Thymus (tissue), 11 donors: ENCODE measurements around the gene KSR1. TPM values are rescaled to one million over a fixed set of nuclear protein-coding genes. Genes with fewer than 3 reads are reported as not detected.

Source experiments
- DNase-seq, 9 donors: peaks; one replicate each; pipeline ENCODE4 v3.0.0-alpha.2; 2013; ENCODE audit warnings: low spot score in 9 of 9, low read depth in 6 of 9, missing footprints in 1 of 9
- H3K27ac ChIP-seq, 2 donors: one replicate each; pipeline ENCODE4 v1.5.1; 2013; ENCODE audit warnings: control low read depth in 1 of 2, low read depth in 1 of 2, low read length in 1 of 2, mild to moderate bottlenecking in 1 of 2, moderate library complexity in 1 of 2
- H3K27me3 ChIP-seq, 2 donors: one replicate each; pipeline ENCODE4 v1.5.1; 2013; ENCODE audit warnings: low read length in 1 of 2; ENCODE audit not compliant: control insufficient read depth in 2 of 2, insufficient read depth in 1 of 2
- H3K36me3 ChIP-seq, 2 donors: one replicate each; pipeline ENCODE4 v1.5.1; 2013; ENCODE audit warnings: low read length in 1 of 2, mild to moderate bottlenecking in 1 of 2, moderate library complexity in 1 of 2; ENCODE audit not compliant: control insufficient read depth in 2 of 2, insufficient read depth in 2 of 2
- H3K4me1 ChIP-seq, 2 donors: one replicate each; pipeline ENCODE4 v1.5.1; 2013; ENCODE audit warnings: low read length in 2 of 2; ENCODE audit not compliant: control insufficient read depth in 2 of 2, insufficient read depth in 2 of 2
- H3K4me3 ChIP-seq, 2 donors: one replicate each; pipeline ENCODE4 v1.5.1; 2013; ENCODE audit warnings: low read length in 2 of 2, control low read depth in 1 of 2, mild to moderate bottlenecking in 1 of 2
- H3K9me3 ChIP-seq, 2 donors: one replicate each; pipeline ENCODE4 v1.5.1; 2013; ENCODE audit warnings: low read length in 1 of 2, mild to moderate bottlenecking in 1 of 2; ENCODE audit not compliant: control insufficient read depth in 2 of 2, insufficient read depth in 1 of 2
- WGBS: extraction: QIAGEN DNeasy Blood & Tissue Kit; methylation state at CpG from one replicate; pipeline ENCODE4 v1.1.7; 2013; 5-methylcytosine and 5-hydroxymethylcytosine counted together
- polyA plus RNA-seq: library from polyadenylated mRNA; stranded (reverse); fragments of 200-250 nt; gene quantifications from one replicate; pipeline ENCODE4 v1.2.3, GENCODE V29; 2013
- total RNA-seq: library from RNA; stranded (reverse); fragments of 120-200 nt; gene quantifications from one replicate; pipeline ENCODE4 v1.2.4, GENCODE V29; 2013
- donor health status: healthy.

KSR1 gene
- total and polyA plus RNA-seq, 2 donors, result 12.5 to 32.8 TPM

- peak overlapping the region; percentile 54 to 75 for H3K27ac ChIP-seq
- WGBS, result 77% methylated on average over 6 of the region's 6 CpGs
- H3K9me3 ChIP-seq, result no peaks in the 10 kb centered on the region
- H3K27me3 ChIP-seq, result no peaks in the 10 kb centered on the region
- no peak overlapping the region for H3K4me3 ChIP-seq
- no peak for DNase-seq
- no peaks in the 10 kb centered on the region for H3K36me3 ChIP-seq
- peaks cover 5 to 35% of the 10 kb centered on the region in 2 donors for H3K4me1 ChIP-seq
Observed at GRCh38 chr17:27473190-27473747, 17.0 kb downstream of the KSR1 start.

GRCh38 chr17:27473748-27474609, 17.7 kb downstream of the KSR1 start:
- WGBS, result 18% methylated on average over 8 of the region's 8 CpGs
- Histone ChIP-seq H3K4me3 (no peak overlapping the region), H3K4me1 (peaks cover 5 to 37% of the 10 kb centered on the region in 2 donors)

GRCh38 chr17:27475070-27475673, 18.9 kb downstream of the KSR1 start:
- no peak for DNase-seq
- no peak overlapping the region for H3K4me3 ChIP-seq
- no peak overlapping the region for H3K27ac ChIP-seq
- no peaks in the 10 kb centered on the region for H3K36me3 ChIP-seq
- no peaks in the 10 kb centered on the region for H3K9me3 ChIP-seq
- peaks cover 10 to 48% of the 10 kb centered on the region in 2 donors for H3K4me1 ChIP-seq
- no peaks in the 10 kb centered on the region for H3K27me3 ChIP-seq
- WGBS, result 91% methylated on average over 10 of the region's 10 CpGs

More at GRCh38 chr17:27473748-27474609, 17.7 kb downstream of the KSR1 start:
- Histone ChIP-seq H3K27me3 (no peaks in the 10 kb centered on the region), H3K27ac (peak overlapping the region; percentile 54 to 75), H3K9me3 (no peaks in the 10 kb centered on the region), H3K36me3 (no peaks in the 10 kb centered on the region)
- DNase-seq, result peak in 1 of 9 donors; percentile 48

GRCh38 chr17:27475981-27476895, 20.0 kb downstream of the KSR1 start:
- Histone ChIP-seq H3K4me3 (no peak overlapping the region), H3K27me3 (no peaks in the 10 kb centered on the region), H3K9me3 (no peaks in the 10 kb centered on the region), H3K27ac (no peak overlapping the region), H3K36me3 (no peaks in the 10 kb centered on the region), H3K4me1 (peaks cover 12 to 50% of the 10 kb centered on the region in 2 donors)
- 90% methylated on average over 14 of the region's 14 CpGs for WGBS
- no peak for DNase-seq

- H3K4me1 ChIP-seq, result peaks cover 16 to 46% of the 10 kb centered on the region in 2 donors
Observed at GRCh38 chr17:27477050-27477888, 21.0 kb downstream of the KSR1 start.

GRCh38 chr17:27477971-27478684, 21.9 kb downstream of the KSR1 start:
- WGBS, result 96% methylated on average over 9 of the region's 9 CpGs
- H3K27ac ChIP-seq, result no peak overlapping the region

More at GRCh38 chr17:27477050-27477888, 21.0 kb downstream of the KSR1 start:
- WGBS, result 88% methylated on average over 9 of the region's 9 CpGs
- Histone ChIP-seq H3K27ac (no peak overlapping the region), H3K9me3 (no peaks in the 10 kb centered on the region), H3K27me3 (no peaks in the 10 kb centered on the region), H3K36me3 (no peaks in the 10 kb centered on the region), H3K4me3 (no peak overlapping the region)
- no peak for DNase-seq

GRCh38 chr17:27478901-27479538, 22.8 kb downstream of the KSR1 start:
- Histone ChIP-seq H3K27me3 (no peaks in the 10 kb centered on the region), H3K36me3 (no peaks in the 10 kb centered on the region), H3K27ac (no peak overlapping the region), H3K9me3 (no peaks in the 10 kb centered on the region), H3K4me3 (no peak overlapping the region), H3K4me1 (peaks cover 13 to 37% of the 10 kb centered on the region in 2 donors)
- peak in 2 of 9 donors; percentile 37 to 51 for DNase-seq
- 44% methylated on average over 10 of the region's 10 CpGs for WGBS

More at GRCh38 chr17:27477971-27478684, 21.9 kb downstream of the KSR1 start:
- Histone ChIP-seq H3K9me3 (no peaks in the 10 kb centered on the region), H3K4me1 (peaks cover 16 to 46% of the 10 kb centered on the region in 2 donors), H3K4me3 (no peak overlapping the region), H3K36me3 (no peaks in the 10 kb centered on the region), H3K27me3 (no peaks in the 10 kb centered on the region)
- DNase-seq, result no peak
